Measurements from ENCODE around the gene CASP5. TPM values are rescaled to one million over a fixed set of nuclear protein-coding genes. Genes with fewer than 3 reads are reported as not detected.
A peak's percentile ranks its signal among the peaks of the same experiment; 100 is the strongest.
"Not testable (repeated sequence)": the region's sequence is repeated elsewhere in the genome, so short reads cannot be mapped to it uniquely, and the experiment has no call there.

The CASP5 gene
- total RNA-seq, 2 experiments from 2014 or later: not detected

GRCh38 chr11:105040703-105041102 lies 17.7 kb upstream of the CASP5 start:
- POLR2A ChIA-PET: no interaction called here
- intact Hi-C loops (cut with micrococcal nuclease): no loop called here
- no peak overlapping the region for H3K4me3 Mint-ChIP-seq
- CTCF ChIA-PET: no interaction called here
- H3K4me1 Mint-ChIP-seq (ENCODE audit: low read depth): peaks cover 49% of the 10 kb centered on the region
- H3K27me3 Mint-ChIP-seq: no peaks in the 10 kb centered on the region
- peaks cover 42% of the 10 kb centered on the region for H3K36me3 Mint-ChIP-seq (ENCODE audit: low read depth)
- DNase-seq: no peak
- no peak for ATAC-seq
- H3K27ac Mint-ChIP-seq: no peak overlapping the region
- TF ChIP-seq, protein P1, sequence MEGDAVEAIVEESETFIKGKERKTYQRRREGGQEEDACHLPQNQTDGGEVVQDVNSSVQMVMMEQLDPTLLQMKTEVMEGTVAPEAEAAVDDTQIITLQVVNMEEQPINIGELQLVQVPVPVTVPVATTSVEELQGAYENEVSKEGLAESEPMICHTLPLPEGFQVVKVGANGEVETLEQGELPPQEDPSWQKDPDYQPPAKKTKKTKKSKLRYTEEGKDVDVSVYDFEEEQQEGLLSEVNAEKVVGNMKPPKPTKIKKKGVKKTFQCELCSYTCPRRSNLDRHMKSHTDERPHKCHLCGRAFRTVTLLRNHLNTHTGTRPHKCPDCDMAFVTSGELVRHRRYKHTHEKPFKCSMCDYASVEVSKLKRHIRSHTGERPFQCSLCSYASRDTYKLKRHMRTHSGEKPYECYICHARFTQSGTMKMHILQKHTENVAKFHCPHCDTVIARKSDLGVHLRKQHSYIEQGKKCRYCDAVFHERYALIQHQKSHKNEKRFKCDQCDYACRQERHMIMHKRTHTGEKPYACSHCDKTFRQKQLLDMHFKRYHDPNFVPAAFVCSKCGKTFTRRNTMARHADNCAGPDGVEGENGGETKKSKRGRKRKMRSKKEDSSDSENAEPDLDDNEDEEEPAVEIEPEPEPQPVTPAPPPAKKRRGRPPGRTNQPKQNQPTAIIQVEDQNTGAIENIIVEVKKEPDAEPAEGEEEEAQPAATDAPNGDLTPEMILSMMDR (IDR thresholded peaks at IDR 0.05): no peak
- H3K9me3 Mint-ChIP-seq: peaks cover 2% of the 10 kb centered on the region

- POLR2A ChIA-PET: interaction anchor here (0.7 kb wide), 1 partner anchor 11 kb away, joined by 5 read pairs; no protein-coding TSS in a partner anchor
- H3K36me3 Mint-ChIP-seq (ENCODE audit: low read depth): peaks cover 46% of the 10 kb centered on the region
- ATAC-seq (peak; percentile 85), DNase-seq (peak; percentile 48)
- TF ChIP-seq, protein P1 (IDR thresholded peaks at IDR 0.05): no peak
- peaks cover 44% of the 10 kb centered on the region for H3K4me1 Mint-ChIP-seq (ENCODE audit: low read depth)
- intact Hi-C loops (cut with micrococcal nuclease): no loop called here
- H3K9me3 Mint-ChIP-seq: peaks cover 2% of the 10 kb centered on the region
- CTCF ChIA-PET: interaction anchor here (0.7 kb wide), 1 partner anchor 8 kb away, joined by 3 read pairs; no protein-coding TSS in a partner anchor
- peak within 1 kb of the TSS; percentile 81 for H3K4me3 Mint-ChIP-seq
- peak within 1 kb of the TSS; percentile 98 for H3K27ac Mint-ChIP-seq
- no peaks in the 10 kb centered on the region for H3K27me3 Mint-ChIP-seq
These were observed 12.0 kb upstream of the CASP5 start, which contains the start of gene CASP1 for GRCh38 chr11:105034813-105035620. TSS of gene CASP1 (minus strand) at chr11:105035144. CDS start at chr11:105035113, 31 bp downstream.

GRCh38 chr11:105034388-105034787 lies 11.4 kb upstream of the CASP5 start:
- peak overlapping the region; percentile 81 for H3K4me3 Mint-ChIP-seq
- peaks cover 46% of the 10 kb centered on the region for H3K36me3 Mint-ChIP-seq (ENCODE audit: low read depth)
- H3K27me3 Mint-ChIP-seq; POLR2A ChIA-PET; CTCF ChIA-PET; DNase-seq; intact Hi-C loops (cut with micrococcal nuclease); H3K9me3 Mint-ChIP-seq: not testable (repeated sequence)
- ATAC-seq: peak; percentile 9
- H3K4me1 Mint-ChIP-seq (ENCODE audit: low read depth): peaks cover 44% of the 10 kb centered on the region
- peak overlapping the region; percentile 98 for H3K27ac Mint-ChIP-seq

- Mint-ChIP-seq H3K27ac (peak overlapping the region; percentile 98), H3K27me3 (no peaks in the 10 kb centered on the region), H3K4me3 (peak overlapping the region; percentile 81), H3K4me1 (ENCODE audit: low read depth) (peaks cover 44% of the 10 kb centered on the region), H3K9me3 (peaks cover 2% of the 10 kb centered on the region), H3K36me3 (ENCODE audit: low read depth) (peaks cover 47% of the 10 kb centered on the region)
- no peak for DNase-seq
- POLR2A ChIA-PET: interaction anchor here (0.6 to 1.0 kb wide), 2 partner anchors 12 to 70 kb away, joined by 3 read pairs; partner anchors contain the start of gene CARD16
- intact Hi-C loops (cut with micrococcal nuclease): no loop called here
- TF ChIP-seq, protein P1 (IDR thresholded peaks at IDR 0.05): no peak
- CTCF ChIA-PET: no interaction called here
- ATAC-seq: no peak
These were observed 10.8 kb upstream of the CASP5 start for GRCh38 chr11:105033781-105034180.

GRCh38 chr11:105033343-105033742 lies 10.4 kb upstream of the CASP5 start:
- Mint-ChIP-seq H3K36me3 (ENCODE audit: low read depth) (peaks cover 47% of the 10 kb centered on the region), H3K27me3 (no peaks in the 10 kb centered on the region), H3K4me1 (ENCODE audit: low read depth) (peaks cover 41% of the 10 kb centered on the region), H3K27ac (peak overlapping the region; percentile 98), H3K4me3 (peak overlapping the region; percentile 81), H3K9me3 (peaks cover 2% of the 10 kb centered on the region)
- CTCF ChIA-PET: no interaction called here
- ATAC-seq: no peak
- no peak for DNase-seq
- intact Hi-C loops (cut with micrococcal nuclease): no loop called here
- TF ChIP-seq, protein P1 (IDR thresholded peaks at IDR 0.05): no peak
- POLR2A ChIA-PET: interaction anchor here (0.6 to 1.0 kb wide), 2 partner anchors 12 to 69 kb away, joined by 3 read pairs; partner anchors contain the start of gene CARD16
